Suprapubic skin (tissue), 3 donors: Measurements from ENCODE around the gene TRPM2.

ENCODE experiments used
- CTCF ChIP-seq, 2 donors: fragments of 200-600 bp in 1 of 2; fragments of 450-650 bp in 1 of 2; sonication (generic) in 1 of 2; IDR thresholded peaks; one replicate each; pipeline ENCODE4 v1.5.1; 2016 to 2019; ENCODE audit warnings: antibody characterized with exemption in 2 of 2, mild to moderate bottlenecking in 1 of 2, moderate library complexity in 1 of 2
- POLR2AphosphoS5 ChIP-seq, 3 donors: sonication (generic); formaldehyde crosslinking; IDR thresholded peaks; one replicate each; pipeline ENCODE4 v1.6.1; 2017; ENCODE audit warnings: antibody characterized with exemption in 3 of 3

- TF ChIP-seq CTCF (IDR thresholded peaks at IDR 0.05), result no peak
- TF ChIP-seq POLR2AphosphoS5 (IDR thresholded peaks at IDR 0.05), result no peak
These were observed 23.2 kb downstream of the TRPM2 start for GRCh38 chr21:44376606-44377005.
